ENCODE results near the gene LRRC47.

Gene LRRC47

DNA sequence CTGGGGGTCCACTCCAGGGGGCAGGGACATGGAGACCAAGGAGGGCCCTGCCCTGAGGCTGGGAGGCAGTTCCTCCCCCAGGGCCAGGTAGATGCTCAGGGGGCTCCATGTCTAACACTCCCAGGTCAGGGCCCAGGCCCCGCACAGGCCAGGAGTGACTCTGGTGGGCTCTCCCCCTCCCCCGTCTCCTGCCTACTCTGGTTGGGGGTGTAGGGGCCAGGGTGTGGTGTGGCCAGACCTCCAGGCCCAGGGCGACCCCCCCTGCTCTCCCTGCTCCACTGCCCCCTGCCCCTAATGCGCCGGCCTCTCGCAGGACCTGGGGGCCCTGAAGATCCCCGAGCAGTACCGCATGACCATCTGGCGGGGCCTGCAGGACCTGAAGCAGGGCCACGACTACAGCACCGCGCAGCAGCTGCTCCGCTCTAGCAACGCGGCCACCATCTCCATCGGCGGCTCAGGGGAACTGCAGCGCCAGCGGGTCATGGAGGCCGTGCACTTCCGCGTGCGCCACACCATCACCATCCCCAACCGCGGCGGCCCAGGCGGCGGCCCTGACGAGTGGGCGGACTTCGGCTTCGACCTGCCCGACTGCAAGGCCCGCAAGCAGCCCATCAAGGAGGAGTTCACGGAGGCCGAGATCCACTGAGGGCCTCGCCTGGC is 63.7 kb downstream of the LRRC47 start:
- no peaks in the 10 kb centered on the region for H3K4me1 Mint-ChIP-seq (ENCODE audit: low read depth)
- H3K36me3 Mint-ChIP-seq (ENCODE audit: low read depth): peaks cover 11% of the 10 kb centered on the region
- no peaks in the 10 kb centered on the region for H3K27me3 Mint-ChIP-seq
- H3K4me3 Mint-ChIP-seq: no peak overlapping the region
- no peaks in the 10 kb centered on the region for H3K9me3 Mint-ChIP-seq
- H3K27ac Mint-ChIP-seq: no peak overlapping the region

DNA sequence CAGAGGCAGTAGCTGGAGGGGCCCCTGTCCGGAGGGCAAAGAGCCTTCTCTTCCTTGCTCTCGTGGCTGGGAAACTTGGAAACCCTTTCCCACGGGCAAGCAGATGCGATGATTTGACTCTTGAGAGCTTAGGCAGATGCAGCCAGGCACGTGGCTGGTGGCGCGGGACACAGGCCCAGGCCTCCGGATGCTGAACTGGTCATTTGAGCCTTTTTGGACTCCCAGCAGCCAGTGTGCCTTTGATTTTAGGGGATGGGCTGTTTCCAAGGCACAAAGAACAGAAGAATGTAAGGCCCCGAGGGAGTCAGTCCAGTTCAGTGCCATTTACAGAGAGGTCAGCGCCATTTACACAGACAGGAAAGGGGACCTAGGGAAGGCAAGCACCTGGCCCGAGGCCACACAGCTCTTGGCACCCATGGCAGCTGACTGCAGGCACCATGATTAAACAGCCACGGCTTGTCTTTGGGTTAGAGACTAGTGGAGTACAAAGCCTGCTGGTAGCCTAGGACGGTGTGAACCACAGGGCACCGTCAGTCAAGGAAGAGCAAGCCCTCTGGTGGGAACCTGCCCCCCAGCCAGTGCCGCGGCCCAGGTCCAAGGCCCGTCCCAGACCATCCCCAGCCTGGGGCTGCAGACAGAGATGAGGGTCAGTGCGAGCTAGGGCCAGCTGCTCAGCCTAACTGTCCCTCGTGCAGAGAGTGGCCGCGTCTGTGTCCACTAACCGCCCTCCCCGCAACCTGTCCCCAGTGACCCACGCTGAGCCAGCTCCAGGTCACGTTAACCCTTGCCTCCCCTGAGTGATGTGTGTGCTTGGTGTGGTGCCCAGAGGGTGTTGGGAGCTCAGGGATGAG is 64.5 kb downstream of the LRRC47 start:
- no peak overlapping the region for H3K4me3 Mint-ChIP-seq
- no peaks in the 10 kb centered on the region for H3K9me3 Mint-ChIP-seq
- no peak overlapping the region for H3K27ac Mint-ChIP-seq
- no peaks in the 10 kb centered on the region for H3K27me3 Mint-ChIP-seq
- H3K4me1 Mint-ChIP-seq (ENCODE audit: low read depth): no peaks in the 10 kb centered on the region
- peaks cover 5% of the 10 kb centered on the region for H3K36me3 Mint-ChIP-seq (ENCODE audit: low read depth)

DNA sequence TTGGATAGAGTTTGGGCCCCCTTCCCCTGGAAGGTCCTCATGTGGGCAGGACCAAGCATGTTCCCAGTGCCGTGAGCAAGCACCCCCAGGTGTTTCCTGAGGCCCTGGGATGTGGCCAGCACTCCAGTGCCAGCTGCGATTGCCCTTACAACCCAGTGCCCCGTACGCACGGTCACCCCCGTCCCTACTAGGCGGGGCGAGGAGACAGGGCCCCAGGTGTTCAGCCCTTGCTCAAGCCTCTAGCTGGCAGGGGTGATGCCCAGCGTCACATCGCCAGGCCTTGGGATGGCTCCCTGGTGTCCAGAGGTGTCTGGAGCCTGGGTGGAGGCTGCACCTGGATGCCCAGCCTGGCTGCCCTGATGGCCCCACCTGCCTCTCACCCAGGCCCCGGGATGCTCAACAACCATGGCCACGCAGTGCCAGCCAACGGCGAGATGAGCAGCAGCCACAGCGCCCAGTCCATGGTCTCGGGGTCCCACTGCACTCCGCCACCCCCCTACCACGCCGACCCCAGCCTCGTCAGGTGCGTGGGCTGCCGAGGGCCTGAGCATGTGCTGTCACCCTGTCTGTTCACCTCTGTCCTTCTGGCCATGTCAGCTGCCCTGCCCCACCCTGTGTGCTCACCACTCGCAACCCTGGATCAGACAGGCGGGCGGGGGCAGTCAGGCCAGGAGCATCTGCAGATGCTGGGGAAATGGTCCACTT is 65.6 kb downstream of the LRRC47 start:
- Mint-ChIP-seq H3K36me3 (ENCODE audit: low read depth) (no peaks in the 10 kb centered on the region), H3K4me3 (no peak overlapping the region), H3K27ac (no peak overlapping the region), H3K27me3 (no peaks in the 10 kb centered on the region), H3K9me3 (no peaks in the 10 kb centered on the region), H3K4me1 (ENCODE audit: low read depth) (no peaks in the 10 kb centered on the region)

DNA sequence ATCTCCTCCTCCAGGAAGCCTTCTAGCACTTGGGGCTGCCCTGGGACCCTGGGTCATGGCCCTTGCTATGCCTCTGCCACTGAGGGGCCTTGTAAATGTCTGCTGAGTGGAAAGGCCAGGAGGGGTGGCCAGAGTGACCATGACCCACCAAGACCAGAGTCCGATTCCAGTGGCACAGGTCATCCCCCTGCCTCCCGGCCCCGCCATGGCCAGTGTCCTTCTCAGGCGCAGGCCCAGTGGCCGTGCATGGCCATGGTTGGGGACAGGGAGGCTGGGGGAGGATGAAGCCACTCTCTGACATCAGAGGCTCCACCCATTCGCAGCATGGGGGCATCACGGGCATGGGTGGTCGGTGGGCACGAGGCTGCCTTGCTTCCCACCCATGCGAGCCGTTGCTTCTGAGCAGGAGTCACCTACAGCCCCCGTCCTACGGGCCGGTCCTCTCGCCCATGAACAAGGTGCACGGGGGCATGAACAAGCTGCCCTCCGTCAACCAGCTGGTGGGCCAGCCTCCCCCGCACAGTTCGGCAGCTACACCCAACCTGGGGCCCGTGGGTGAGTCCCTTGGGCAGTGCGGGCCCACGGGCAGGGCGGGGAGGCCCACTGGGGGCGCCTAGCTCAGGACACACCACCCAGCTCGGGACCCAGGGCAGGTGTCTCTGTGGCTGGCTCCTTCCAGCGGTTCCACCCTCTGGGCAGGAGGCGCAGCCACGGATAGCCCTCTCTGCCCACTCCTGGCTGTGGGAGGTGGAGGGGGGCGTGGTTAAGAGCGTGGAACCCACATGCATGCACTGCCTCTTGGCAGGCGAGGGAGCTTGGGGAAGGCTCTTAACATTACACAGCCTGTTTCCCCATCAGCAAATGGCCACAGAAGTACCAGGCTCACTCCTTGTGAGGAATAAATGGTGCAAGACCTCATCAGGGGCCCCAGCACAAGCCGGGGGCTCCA is 66.4 kb downstream of the LRRC47 start:
- no peak overlapping the region for H3K27ac Mint-ChIP-seq
- no peaks in the 10 kb centered on the region for H3K4me1 Mint-ChIP-seq (ENCODE audit: low read depth)
- no peak overlapping the region for H3K4me3 Mint-ChIP-seq
- H3K9me3 Mint-ChIP-seq: no peaks in the 10 kb centered on the region
- H3K27me3 Mint-ChIP-seq: no peaks in the 10 kb centered on the region
- no peaks in the 10 kb centered on the region for H3K36me3 Mint-ChIP-seq (ENCODE audit: low read depth)
